Measurements from ENCODE around the gene KRT76.

KRT76 gene

DNA sequence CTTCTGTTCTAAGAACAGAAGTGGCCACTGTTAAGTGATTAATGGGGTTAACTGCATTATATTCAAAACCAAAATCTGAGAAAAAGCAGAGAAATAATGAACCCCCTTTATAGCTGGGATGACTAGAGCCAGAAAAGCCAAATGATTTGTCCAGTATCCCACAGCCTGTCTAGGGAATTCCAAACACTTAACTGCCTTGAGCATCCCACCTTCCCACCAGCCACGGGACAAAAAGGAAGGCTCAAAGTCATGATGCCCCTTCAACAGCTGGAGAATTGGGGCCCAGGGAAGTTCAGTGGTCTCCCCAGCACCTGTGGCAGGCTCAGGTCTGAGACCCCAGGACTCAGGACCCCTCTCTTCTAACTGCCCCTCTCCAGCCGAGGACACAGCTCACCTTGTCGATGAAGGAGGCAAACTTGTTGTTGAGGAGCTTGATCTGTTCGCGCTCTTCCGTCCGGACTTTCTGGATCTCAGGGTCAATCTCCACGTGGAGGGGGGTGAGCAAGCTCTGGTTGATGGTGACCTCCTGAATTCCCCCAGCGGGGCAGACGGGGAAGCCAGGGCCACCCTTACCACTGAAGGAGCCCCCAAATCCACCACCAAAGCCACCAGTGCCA, 36.2 kb upstream of the KRT76 start:
- DNase-seq: no peak

DNA sequence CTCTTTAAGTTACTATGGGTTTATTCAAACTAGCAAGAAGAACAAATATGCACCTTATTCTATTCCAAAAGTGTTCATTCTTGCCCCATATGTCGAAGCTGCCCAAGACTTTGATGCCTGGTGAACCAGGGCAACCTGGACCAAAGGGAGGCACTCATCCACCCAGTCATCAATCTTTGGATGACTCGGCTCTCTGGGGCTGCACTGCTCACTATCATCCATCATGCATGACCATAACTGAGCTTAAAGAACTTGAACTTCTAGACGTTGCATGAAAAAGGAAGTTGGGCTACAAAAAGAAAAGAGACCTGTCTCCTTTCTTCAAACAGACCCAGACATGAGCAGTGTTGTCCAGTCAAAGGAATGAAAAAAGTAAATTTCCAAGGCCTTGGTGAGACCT, 35.6 kb upstream of the KRT76 start:
- no peak for DNase-seq

DNA sequence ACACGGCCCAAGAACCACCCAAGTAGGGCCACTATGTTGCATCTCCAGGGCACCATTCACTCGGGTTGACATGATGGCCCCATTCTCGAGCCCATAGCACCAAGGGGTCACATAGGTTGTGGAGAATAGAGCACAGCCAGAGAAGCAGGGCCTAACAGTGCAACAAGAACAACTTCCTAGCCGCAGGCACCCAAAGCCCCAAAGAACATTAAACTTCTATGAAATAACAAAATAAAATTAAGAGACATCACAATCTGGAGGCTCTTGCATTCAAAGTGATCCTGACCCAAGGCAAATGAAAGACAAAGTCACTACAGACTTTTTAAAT, 34.9 kb upstream of the KRT76 start:
- no peak for DNase-seq

DNA sequence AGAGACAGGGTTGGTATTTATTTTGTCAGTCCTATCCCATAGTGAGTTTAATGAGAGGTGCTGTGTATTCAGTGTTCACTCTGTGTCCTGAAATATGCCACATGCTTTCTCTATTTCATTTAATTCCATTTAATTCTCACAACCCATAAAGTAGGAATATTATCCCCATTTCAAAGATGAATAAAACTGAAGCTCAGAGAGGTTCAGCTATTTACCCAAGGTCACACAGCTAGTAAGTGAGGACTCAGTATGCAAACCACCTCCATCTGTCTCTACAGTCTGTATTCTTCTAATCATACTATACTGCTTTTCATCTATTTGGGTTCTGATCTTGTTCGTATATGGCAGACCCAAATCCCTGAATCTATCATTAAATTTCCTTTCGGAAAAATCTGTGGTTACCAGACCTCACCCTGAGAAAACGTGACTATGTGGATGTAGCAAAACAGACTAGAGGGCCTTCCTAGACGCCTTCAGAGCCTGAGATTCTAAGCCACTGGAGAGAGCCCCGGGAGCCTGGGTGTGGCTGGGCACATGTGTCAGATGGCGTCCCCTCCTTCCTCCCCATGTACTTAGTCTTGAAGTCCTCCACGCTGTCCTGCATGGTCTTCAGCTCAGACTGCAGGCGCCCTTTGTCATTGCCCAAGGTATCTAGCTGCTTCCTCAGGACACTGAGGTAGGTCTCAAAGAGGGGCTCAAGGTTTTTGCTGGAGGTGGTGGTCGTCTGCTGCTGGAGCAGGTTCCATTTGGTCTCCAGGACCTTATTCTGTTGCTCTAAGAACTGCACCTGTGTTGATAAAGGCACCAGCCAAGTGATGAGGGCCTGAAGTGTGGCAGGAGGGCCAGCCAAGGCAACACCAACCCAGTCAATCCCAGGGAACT, 34.3 kb upstream of the KRT76 start:
- no peak for DNase-seq

DNA sequence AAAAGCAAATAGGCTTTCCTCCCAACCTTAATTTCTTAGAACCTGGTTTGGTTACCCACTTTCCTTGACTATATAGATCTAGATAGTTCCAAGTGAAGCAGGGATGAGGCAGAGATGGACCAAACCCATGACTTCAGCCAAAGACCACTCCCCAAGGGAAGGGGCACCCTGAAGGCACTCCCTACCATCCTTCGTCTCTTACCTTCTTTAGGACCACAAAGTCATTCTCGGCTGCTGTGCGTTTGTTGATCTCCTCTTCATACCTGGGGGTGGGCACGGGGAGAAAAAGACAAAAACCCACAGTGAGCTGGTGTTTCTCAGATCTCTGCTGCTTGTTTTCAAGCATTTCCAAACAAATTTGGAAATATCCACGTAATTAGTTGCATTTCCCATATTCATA, 33.4 kb upstream of the KRT76 start:
- DNase-seq: no peak

DNA sequence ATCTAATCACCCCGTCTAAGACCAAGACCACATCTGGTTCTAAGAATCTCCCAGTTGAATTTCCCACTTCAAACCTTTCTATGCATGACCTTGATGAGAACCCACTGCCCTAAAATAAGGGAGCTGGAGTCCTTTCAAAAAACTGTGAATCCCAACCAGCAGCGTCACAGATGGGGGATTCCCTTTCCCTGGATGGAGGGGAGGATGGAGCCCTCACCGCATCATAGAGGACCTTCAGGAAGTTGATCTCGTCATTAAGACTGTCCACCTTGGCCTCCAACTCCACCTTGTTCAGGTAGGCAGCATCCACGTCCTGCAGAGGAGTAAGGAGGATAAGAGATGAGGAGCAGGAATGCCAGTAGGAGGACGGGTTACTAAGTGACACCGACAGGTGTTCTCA, 32.0 kb upstream of the KRT76 start:
- DNase-seq: no peak

DNA sequence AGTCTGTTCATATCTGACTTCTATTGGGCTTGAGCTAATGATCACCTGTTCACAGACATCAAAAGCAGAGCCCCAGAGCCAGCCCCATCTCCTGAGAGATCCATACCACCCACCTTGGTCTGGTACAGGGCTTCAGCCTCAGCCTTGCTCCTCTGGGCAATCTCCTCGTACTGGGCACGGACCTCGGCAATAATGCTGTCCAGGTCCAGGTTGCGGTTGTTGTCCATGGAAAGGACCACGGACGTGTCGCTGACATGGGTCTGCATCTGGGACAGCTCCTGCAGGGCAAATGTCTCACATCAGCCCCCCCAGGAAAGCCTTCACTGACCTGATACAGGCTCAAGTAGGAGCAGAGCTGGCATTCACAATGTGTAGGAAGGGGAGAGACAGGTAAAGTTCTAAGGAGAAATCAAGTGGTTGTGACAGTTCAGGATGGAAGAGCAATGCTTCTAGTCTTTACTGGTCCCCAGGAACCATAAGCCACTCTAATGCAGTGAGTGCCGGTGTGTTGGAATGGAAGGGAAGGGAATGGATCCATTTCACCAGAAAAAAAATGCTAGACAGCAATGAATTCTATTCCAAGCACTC, 31.5 kb upstream of the KRT76 start:
- DNase-seq: no peak

DNA sequence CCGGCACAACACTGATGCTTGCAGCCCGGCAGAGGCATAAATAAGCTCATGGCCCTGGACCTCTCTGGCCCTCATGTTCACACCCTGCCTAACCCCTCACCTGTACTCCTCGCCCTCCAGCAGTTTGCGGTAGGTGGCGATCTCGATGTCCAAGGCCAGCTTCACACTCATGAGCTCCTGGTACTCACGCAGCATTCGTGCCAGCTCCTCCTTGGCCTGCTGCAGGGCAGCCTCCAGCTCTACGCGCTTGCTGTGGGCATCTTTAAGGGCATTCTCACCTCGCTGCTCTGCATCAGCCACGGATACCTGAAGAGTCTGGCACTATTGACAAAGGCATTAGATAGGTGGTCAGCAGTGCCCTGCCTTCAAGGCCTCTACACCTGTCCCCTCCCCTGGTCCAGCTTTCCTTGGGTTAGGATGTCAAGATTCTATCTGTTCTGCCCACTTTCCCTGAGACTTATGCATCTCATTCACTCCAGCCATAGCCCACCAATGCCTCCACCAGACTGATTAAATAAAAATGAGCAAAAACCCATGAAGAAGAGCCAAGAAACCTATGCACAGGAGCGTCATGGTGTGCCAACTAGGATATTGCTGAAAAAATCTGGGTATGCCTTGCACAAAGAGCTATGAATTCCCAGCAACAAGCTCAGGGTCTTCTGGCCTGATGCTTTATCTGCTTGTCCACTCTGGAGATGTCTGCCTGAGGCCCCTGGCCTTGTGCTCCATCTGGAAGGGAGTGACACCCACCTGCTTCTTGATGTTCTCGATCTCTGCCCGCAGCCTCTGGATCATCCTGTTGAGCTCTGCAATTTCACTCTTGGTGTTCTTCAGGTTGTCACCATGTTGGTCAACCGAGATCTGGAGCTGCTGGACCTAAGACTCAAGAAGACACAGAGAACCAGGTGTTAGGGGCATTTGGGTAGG, 30.7 kb upstream of the KRT76 start:
- no peak for DNase-seq

DNA sequence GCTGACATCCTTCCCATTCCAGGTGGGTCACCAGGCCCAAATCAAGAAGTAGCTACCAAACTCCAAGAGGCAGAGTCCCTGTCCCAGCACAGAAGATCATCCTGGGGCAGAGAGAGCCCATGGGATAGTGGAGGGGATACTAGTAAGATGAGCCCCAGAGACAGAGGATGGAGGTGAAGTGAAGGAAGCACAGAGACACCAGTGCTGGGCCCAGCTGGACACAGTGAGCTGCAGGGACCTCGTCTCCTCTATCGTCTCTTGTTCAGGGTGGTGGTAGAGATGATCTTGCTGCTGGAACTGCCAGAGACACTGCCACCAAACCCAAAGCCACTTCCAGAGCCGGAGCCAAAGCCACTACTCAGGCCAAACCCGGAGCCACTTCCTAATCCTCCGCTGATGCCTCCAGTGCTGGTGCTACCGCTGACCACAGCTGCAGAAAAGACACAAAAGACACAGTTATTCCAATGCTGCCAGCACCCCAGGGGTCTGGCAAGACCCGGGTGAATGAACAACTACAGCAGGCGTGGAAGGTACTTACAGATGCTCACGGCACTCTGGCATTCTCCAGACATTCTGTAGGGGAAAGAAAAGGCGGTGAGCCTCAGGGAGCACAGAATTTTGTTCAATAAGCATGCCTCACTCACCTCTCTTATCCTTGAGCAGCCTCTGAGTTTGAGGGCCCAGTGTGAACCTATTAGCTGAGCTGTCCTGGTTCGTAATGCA, 29.8 kb upstream of the KRT76 start:
- no peak for DNase-seq

DNA sequence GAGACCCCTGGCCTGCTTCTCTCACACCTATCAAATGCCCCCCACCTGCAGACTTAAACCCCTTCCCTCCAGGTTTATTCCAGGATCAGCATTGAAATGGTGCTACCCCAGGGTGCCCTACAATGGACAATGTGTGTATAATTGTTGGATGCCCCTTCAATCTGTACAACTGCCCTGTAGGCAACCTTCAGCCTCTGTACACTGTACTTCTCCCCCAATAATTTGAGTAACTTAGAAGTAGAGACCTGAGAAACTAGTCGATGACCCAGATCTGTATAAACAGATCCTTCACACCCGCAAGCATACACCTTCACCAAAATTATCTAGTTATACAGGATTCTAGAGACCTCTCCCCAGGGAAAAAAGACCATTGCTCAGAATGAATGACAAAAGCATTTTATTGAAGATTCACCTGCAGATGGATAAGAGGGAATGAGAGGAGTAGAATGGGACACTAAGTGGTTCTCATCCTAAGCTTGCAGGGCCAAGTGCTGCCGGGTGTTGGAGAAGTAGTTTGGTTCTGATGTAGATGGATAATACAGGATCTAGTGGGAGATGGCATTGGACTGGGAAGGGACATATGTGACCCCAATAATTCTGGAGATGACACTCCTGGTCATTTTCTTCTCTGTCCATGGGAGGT, 29.1 kb upstream of the KRT76 start:
- DNase-seq: no peak

DNA sequence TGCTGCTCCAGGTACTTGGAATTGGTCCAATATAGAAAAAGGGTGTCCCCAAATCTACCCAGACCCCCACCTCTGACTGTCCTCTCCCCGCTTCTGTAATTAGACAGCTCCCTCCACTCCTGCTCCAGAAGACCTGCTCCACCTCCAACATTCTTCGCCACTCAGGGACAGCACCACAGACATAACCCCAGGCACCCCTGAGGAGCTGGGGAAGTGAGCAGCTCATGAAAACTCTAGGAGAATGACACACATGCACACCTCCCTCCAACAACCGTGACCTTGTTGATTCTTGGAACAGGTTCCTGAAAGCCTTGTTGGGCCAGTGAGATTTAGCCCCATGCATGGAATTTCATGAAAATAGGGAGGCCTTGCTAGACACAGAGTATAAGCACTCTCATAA, 28.6 kb upstream of the KRT76 start:
- DNase-seq: no peak

DNA sequence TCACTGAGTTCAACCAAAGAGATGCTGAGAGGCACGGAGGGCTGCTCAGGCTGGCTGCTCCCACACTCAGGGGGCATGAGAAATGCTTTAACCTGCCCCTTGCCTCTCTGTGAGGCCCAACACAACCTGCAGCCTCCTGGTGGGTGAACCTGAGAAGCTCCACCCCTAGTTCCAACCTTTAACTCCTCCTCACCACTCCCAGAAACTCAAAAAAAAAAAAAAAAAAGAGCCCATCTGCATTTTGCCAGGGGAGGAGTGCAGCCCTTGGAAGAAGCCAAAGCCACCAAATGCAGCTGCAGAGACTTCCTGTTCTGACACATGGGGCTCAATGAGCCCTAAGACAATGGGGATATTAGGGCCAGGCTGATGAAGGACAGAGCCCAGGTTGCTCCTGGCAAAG, 27.9 kb upstream of the KRT76 start:
- peak; percentile 41 for DNase-seq

DNA sequence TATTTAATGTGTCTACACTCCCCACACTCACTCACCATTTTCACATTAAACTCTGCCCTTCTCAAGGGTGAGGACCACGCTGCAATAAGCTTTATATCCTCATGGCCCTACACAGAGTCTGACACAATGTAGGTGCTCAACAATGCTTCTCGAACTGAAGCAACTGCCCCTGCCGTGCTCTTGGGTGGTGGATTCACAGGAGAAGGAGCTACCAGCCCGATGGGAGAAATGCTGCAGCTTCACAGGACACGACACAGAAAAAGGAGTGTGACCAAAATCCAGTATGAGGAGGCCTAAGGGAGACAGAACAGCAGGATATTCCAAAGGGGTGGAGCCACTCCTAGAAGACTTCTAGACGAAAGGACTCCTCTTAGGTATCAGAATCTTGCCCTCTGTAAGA, 25.3 kb upstream of the KRT76 start:
- DNase-seq: no peak

DNA sequence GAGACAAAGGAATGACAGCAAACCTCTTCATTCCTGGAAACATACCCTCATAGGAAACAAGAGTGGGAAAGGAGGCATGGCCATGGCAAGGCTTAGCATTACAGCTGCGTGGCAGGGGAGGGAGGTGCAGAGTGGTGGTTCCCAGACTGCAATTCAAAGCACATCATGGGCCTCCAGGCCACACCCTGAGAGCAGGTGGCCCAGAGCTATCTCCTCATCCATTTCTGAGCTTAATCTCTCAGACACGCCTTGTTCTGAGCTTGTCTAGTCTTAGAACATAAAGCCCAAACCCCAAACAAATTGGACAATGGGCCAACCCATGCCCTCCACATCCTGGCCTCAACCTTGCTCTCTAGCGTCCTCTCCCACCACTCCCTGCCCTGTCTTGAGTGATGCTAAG, 24.6 kb upstream of the KRT76 start:
- no peak for DNase-seq

DNA sequence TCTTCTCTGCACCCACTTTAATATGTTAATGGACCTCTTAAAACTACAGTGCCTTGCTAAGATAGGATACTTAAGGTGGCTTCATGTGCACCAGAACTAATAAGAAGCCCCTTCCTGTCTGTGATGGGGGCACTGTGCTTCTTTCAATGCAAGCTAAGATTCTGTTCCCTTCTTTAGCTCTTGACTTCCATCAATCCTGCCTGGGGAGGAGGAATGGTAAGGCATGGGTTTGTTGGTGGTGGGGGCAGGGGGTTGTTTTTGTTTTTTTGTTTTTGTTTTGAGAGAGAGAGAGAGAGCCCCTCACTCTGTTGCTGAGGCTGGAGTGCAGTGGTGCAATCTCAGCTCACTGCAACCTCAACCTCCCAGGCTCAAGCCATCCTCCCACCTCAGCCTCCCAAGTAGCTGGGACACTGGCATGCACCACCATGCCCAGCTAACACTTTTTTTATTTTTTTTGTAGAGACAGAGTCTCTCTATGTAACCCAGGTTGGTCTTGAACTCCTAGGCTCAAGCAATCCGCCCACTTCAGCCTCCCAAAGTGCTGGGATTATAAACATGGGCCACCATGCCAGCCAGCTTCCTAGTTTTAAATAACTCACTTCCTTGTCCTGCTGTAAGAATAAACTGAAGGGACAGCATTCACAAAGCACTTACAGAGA, 23.2 kb upstream of the KRT76 start:
- DNase-seq: no peak

DNA sequence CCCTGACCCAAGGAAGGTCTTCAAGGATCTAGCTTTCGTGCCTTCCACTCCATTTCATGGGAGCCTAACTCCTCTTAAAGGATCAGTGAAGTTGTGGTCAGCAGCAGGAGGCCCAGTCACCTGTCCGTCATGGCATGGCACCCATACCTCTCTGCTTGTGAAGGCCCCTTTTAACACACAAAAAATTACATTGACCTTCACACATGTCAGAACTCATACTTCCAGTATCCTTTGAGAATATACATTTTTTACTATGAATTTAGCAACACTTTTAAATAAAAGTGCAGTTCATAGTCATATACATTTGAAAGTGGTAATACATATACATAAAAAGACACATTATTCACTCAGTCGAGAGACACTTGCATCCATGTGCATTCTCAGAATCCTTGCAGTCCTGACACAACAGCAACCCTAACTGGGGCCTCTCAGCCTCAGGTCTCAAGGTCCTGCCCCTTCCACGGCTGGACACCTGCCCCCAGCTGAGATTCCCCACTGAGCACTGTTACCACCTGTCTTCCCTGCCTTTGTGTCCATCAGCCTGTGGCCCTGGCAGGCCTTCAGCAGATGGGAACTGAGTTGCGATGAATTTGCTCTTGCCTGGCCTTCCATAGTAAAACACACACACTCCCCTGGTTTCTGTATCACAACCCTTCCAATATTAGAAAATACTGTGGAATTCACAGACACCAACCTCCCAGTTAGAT, 22.5 kb upstream of the KRT76 start:
- no peak for DNase-seq

DNA sequence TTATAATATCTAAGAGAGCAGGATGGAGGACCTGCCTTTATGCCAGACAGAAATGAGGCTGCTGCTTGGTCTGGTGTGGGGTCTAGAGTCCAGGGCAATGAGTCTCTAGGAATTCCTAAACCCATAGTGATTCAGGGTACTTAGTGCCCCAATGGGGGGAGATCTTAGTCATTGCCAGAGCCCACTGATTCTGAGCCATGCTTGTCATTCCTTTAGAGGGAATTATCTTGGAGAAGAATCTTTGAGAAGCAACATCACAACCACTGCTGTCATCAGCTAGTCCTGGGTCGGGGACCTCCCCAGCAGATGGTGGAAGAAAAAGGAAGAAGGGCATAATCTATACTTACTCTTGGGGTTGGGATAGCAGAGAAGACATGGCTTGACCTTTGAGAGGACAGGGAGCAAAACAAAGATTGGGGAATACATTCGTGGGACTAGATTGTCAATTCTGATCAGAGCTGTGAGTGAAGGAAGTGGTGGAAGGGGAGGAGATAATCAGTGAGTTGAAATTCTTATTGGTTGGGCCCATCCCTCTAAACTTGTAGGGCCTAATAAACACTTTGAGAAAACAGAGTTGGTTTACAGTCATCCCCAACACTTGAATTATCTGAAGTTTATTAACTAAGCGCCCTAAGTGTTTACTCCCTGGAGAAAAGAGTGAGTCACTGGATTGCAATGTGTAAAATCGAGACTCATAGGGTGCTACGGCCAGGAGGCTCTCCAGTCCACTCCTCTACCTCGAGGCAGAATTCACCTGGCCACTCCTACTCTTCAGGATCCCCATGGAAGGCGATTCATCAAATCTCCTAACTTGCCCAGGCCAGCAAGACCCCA, 21.7 kb upstream of the KRT76 start:
- DNase-seq: no peak

DNA sequence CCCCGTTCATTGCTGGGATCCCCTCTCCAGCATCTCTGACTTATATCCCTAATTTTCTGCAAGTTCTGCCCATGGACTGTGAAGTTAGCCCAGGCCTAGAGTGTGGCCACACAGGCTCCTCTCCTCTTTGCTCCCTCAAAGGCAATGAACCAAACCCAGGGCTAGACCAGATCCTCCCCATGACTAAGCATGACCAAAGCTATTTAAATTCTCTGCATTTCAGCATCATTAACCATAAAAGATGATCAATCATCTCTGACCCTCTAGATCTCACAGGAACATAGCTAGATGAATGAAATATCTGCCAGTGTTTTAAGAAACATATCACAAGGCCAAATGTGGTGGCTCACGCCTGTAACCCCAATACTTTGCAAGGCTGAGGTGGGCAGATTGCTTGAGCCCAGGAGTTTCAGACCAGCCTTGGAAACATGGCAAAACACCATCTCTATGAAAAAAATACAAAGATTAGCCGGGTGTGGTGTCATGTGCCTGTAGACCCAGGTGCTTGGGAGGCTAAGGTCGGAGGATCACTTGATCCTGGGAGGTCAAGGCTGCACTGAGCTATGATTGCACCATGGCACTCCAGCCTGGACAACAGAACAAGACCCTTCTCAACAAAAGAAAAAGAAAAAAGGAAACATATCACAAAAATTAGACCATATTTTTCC, 21.0 kb upstream of the KRT76 start:
- DNase-seq: no peak

DNA sequence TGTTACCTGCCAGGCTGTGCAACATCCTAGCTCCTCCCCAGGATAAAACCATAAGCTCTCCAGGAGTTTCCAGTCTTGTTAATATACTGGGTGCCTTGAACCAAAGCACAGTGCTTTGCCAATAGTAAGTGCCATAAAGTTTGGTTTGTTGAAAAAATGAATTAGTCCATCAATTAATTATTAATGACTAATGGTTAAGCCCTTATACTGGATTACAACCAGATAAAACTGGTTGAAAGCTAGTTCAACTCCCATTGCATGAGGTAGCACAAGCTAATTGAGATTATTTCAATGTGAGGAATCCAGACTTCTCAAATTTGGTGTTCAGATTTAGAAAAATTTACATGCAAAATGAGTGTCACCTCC, 20.4 kb upstream of the KRT76 start:
- no peak for DNase-seq

Measured in NCI-H69 (cell line).